H4 (cell line): Measurements from ENCODE around the gene PRKG1. TPM values are rescaled to one million over a fixed set of nuclear protein-coding genes. Genes with fewer than 3 reads are reported as not detected.
"Not testable (repeated sequence)": the region's sequence is repeated elsewhere in the genome, so short reads cannot be mapped to it uniquely, and the experiment has no call there.

ENCODE experiments used
- DNase-seq: peaks from one replicate; pipeline ENCODE4 v3.0.0-alpha.2; 2015; ENCODE audit warnings: low spot score
- total RNA-seq: library from RNA; depleted of rRNA; stranded (reverse); fragments of >200 nt; shearing (Covaris generic); gene quantifications from 2 replicates; pipeline ENCODE4 v1.2.3, GENCODE V29; 2014

PRKG1 gene
- total RNA-seq, 1 experiment from 2014 or later = 3.4 TPM

DNA sequence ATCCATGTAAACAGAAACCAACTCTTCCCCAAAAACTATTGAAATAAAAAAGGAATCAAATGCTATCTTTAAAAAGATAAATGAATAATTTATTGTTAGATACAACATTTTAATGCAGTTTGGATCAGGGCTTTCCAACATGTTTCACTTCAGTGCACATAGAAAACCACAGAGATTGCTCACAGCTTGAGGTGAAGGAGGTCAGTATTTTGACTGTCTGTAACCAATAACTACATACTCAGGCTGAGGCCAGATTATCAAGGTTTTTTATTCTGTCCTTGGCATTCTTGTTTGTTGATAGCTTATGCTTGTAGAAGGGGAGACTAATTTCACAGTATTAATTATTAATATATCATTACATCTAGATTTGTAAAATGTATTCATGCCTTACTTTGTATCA, 195.5 kb downstream of the PRKG1 start:
- no peak for DNase-seq

GRCh38 chr10:51270936-51271530, 196.7 kb downstream of the PRKG1 start:
- DNase-seq = no peak

GRCh38 chr10:51272099-51272498, 197.8 kb downstream of the PRKG1 start:
- not testable (repeated sequence) for DNase-seq

- no peak for DNase-seq
Observed at GRCh38 chr10:51272555-51272954, 198.3 kb downstream of the PRKG1 start.

DNA sequence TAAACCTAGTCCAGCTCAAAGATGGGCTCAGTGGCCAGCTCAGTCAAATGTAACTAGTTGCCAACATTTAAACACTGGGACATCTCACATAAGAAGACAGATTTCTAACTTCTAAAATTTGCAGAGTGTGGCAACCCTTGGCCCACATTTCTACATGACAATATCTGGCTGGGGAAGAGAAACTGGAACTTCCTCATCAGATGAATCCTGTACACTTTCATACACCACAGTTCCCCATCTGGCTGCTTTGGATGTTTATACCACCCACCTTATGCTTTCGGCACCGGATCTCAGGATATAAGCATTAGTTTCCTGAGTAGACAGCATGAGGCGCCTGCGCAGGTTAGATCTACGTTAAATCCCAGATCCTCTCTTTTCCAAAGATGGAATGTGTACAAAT, 199.3 kb downstream of the PRKG1 start:
- no peak for DNase-seq

DNA sequence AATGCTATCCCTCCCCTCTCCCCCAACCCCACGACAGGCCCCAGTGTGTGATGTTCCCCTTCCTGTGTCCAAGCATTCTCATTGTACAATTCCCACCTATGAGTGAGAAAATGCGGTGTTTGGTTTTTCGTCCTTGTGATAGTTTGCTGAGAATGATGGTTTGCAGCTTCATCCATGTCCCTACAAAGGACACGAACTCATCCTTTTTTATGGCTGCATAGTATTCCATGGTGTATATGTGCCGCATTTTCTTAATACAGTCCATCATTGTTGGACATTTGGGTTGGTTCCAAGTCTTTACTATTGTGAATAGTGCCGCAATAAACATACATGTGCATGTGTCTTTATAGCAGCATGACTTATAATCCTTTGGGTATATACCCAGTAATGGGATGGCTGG, 201.8 kb downstream of the PRKG1 start:
- DNase-seq = not testable (repeated sequence)

DNA sequence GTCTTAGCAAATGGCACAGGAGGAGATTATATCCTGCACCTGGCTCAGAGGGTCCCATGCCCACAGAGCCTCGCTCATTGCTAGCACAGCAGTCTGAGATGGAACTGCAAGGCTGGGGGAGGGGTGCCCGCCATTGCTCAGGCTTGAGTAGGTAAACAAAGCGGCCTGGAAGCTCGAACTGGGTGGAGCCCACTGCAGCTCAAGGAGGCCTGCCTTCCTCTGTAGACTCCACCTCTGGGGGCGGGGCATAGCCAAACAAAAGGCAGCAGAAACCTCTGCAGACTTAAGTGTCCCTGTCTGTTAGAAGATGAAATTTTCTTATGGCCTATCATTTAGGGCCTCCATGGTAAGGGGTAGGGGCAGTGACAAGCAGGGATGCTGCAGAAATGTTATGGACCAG, 207.1 kb downstream of the PRKG1 start:
- DNase-seq = not testable (repeated sequence)

DNA sequence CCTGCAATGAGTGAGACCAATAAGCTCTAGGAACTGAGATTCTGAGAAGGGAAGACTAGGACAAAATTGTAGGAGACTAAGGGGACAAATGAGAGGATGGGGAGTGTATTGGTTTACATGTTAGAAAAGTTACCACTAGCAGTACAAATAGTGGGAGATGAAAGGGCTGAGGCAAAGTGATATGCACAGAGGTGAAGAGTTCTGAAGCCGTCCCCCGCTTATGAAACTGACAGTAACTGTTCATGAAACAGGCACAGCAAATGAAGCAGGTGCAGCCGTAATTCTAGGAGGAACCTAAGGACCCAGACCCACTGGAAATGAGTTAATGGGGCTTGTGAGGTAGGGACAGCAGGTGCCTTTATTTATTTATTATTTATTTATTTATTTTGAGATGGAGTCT, 211.3 kb downstream of the PRKG1 start:
- no peak for DNase-seq

DNA sequence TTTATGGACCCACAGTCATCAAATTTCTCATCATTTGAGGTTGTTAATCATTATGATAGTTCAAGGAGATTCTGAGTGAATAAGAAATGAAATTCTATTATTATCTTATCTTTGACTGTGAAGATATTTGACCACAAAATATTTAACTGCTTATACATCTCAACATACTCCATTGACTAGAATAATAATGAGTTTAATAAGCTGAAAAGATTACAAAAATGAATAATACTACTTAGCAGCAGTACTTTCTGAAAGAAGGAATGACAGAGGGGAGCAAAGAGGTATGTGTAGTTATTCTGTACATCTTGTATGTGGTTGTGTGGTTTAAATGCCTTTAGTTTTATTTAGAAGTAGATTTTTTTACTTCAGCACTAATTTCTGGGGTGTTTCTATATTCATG, 214.2 kb downstream of the PRKG1 start:
- no peak for DNase-seq

DNA sequence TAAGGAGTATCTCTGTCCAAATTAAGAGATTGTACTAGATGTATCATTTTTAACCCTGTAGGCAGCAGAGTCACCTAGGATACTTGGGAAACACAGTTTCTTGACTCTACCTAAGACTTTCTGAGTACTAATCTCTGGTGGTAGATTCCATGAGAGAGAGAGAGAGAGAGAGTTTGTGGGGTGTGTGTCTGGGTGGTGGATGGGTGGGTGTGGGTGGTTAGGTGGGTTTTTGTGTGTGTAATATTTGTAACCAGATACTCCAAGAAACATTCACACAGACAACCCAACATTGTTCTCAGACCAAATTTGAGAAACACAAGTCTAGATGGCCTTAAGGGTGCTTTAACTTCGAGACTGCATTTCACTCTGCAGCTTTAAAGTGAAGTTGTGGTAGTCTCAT, 215.2 kb downstream of the PRKG1 start:
- no peak for DNase-seq

DNA sequence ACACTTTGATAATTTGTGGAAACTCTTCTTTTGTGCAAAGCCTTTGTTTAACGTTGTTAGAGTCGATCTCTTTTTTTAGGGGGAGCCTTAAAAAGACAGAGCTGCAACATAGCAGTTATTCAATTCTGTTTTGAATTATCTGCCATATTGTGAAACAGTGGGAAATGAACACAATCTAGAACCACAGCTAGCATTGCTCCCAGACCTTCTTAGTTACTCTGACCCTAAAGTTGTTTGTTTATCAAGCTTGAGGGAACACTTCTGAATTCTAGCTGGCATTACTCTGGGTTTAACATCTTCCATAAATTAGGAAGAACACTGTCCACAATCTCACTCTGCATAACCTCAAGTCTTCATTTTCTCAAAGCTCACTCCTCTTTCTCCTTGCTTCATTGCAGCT, 217.7 kb downstream of the PRKG1 start:
- DNase-seq = no peak

DNA sequence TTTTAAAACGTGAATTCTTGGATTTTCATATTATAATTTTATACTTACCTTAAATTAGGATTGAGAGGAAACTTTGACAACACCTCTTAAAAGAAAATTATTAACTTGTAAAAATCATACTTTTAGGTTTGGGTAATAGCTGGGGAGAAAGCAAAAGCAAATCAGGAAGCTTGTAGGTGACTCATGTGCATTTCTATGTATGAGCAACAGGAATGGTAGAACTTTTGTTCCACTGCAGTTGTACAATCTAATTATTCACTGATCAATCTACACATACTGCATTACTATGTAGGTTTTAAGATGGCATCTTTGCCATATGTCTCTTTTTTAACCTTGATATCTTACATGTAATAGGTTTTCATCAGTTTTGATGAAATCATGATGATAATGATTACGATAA, 223.2 kb downstream of the PRKG1 start:
- no peak for DNase-seq

GRCh38 chr10:51300617-51301304, 226.5 kb downstream of the PRKG1 start:
- DNase-seq = no peak

- no peak for DNase-seq
Observed at GRCh38 chr10:51301644-51302043, 227.4 kb downstream of the PRKG1 start.

DNA sequence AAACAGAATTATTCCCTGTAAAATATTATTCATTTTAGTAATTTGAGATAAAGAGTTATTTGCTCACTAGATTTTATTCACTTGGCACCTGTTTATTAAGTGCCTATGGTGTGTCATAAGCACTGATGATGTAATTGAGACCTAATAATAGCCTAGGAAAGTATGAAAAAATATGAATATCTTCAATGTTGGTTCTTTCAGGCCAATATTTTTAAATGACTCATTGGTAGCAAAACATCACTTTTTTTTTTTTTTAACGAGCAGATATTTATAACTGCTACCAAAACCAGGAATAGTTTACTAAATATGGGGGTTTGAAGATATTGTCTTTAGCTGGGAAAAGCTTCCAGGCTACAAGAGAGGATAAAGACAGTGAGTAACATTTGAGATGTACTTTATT, 228.0 kb downstream of the PRKG1 start:
- no peak for DNase-seq

- DNase-seq = no peak
Observed at GRCh38 chr10:51308116-51308515, 233.8 kb downstream of the PRKG1 start.

GRCh38 chr10:51311228-51311627, 236.9 kb downstream of the PRKG1 start:
- DNase-seq = no peak

DNA sequence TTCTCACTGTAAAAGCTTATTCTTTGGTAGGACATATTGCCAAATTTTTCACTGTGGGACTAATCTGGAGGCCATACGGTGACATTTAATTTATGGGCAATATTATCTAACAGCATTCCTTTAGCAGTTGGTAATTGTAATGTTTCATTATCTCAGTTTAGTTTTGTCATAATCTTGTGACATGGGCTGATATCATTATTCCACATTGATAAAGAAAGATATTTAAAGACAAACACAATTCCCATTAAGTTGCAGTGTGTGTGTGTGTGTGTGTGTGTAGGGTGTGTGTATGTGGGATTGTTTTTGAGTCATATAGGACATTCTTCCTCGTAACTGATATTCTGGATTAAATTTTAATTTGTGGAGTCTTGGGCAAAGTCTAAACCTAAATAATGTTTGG, 238.5 kb downstream of the PRKG1 start:
- DNase-seq = no peak

DNA sequence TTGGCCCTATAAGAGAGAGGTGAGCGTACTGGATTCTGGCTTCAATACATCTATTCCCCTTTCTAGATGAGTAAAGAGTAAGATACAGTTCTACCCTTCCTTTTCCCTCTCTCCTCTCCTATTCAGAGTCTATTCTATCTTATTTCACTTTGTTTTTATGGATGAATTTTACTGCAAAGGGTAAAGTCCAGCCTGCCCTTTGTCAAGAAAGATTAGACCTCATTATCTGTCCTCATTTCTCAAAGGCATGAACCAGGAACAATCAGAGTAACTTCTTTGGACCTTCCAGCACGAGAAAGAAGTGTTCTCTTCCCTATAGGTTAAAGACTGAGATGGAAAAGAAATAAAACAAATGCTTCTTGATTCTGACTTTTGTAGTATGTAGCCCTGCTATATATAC, 239.0 kb downstream of the PRKG1 start:
- no peak for DNase-seq

DNA sequence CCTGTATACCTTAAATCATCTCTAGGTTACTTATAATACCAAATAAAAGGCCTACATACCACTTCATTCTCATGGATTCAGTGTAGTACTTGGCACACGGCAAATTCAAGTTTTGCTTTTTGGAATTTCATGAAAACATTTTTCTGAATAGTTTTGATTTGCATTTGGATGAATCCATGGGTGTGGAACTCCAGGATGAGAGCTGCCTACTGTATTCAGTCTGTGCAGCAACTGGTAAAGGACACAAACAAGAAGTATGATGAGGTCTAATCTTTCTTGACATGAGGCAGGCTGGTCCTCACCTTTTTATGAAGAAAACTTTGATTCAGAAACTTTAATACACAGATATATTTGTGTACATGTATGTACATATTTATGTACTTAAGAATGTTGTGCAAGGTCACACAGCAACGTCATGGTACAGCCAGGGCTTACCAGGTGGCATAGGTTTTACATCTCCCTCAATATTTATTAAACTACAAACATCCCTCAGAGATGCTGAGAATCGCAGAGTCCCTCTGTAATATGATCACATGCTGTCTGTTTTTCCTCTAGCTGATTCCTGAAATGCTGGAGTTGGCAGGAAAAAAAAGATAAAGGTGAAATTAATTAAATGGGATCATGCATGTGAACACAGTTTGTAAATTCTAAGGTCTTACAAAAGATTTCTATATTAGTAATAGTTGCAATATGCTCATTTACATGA, 239.6 kb downstream of the PRKG1 start:
- no peak for DNase-seq

DNA sequence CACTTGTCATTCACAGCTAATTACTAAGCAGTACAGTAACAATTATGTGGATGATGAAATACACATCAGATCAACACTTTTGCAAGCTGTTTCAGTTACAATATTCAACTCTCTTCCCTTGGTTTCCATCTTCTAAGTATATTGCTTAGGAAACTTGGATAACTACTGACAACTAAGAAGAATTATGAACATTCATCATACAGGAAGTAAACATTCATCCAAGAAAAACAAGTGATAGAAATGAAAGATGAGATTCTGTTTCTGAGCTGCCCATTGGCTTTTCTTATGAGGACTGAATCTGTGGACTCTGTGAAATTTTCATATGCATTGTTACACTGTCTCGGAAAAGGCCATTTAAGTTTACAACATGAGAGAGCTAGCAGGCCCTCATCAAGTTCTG, 240.2 kb downstream of the PRKG1 start:
- no peak for DNase-seq

DNA sequence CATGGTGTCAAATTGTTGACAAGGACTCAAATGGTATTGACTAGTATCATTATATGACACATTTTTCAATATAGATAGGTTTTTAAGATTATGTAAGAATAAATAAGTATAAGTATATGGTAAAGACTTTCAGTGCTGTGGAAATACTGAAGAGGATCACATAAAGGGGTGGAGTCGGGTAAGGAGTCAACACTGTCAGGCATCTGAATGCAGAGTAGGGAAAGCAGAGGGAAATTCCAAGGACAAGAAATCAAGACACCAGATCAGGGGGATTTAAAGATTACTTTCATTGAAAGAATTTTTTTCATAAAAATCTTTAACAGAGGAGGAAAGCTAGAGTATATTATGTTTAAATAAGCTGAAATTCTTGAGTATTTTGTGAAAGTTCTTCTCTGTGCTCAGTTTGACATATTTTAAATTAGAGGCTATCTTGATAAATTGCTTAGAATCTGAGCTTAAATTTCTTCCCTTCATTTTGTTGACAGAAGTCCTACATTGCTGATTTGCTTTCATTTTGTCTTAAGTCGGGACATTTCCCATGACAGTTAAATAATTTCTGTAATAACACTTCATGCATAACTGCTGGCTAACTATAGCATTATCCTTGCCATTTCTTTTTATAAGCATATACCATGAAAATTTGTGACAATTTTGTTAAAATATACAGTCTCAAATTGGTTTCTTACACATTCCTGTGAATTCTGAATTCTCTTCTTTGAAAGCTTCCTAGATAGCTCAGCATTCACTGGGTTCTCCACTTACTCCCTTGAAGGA, 244.3 kb downstream of the PRKG1 start:
- DNase-seq = no peak

GRCh38 chr10:51319173-51319435, 244.8 kb downstream of the PRKG1 start:
- no peak for DNase-seq
